ENCODE measurements around the gene KAZALD1.
"Not testable (repeated sequence)": the region's sequence is repeated elsewhere in the genome, so short reads cannot be mapped to it uniquely, and the experiment has no call there.

Gene KAZALD1

DNA sequence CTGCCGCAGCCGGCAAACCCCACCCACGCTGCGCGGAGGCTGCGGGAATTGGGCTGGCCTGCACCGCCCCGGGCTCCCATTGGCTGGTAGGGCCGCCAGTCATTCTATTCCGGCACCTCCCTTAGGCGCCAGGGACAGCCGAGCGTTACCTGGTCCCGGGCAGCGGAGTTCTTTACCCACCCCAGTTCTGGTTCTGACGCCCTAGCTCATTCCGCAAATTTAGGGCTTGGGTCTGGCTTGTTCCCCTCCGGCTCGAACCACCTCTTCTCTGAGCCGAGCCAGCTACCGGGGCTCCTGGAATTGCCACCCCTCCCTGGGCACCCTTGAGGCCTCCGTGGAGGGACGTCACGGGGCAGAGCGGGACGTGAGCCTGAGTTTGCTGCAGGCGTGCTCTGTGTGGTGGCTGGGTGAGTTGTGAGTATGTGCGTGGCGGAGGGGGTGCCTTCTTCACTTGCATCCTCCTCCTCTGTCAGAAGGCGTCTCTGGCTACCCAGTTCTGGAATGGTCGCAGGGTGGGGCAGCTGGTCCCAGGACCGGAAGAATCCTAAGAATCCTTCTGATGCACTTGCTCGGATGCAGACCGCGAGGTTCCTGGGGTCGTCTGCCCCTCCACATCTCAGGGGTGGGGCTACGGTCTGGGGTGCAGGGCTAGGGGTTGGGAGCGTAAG lies 30.5 kb upstream of the KAZALD1 start, which contains the start of the genes PDZD7 and SFXN3:
TSS of gene PDZD7 (minus strand) at position 2 of the 668 bp plus-strand sequence. CDS start 910 bp downstream, outside the sequence.
TSS of gene SFXN3 (plus strand) at position 107 of the 668 bp plus-strand sequence. CDS start 3,461 bp downstream, outside the sequence.
- peak; percentile 77 to 80 for DNase-seq

DNA sequence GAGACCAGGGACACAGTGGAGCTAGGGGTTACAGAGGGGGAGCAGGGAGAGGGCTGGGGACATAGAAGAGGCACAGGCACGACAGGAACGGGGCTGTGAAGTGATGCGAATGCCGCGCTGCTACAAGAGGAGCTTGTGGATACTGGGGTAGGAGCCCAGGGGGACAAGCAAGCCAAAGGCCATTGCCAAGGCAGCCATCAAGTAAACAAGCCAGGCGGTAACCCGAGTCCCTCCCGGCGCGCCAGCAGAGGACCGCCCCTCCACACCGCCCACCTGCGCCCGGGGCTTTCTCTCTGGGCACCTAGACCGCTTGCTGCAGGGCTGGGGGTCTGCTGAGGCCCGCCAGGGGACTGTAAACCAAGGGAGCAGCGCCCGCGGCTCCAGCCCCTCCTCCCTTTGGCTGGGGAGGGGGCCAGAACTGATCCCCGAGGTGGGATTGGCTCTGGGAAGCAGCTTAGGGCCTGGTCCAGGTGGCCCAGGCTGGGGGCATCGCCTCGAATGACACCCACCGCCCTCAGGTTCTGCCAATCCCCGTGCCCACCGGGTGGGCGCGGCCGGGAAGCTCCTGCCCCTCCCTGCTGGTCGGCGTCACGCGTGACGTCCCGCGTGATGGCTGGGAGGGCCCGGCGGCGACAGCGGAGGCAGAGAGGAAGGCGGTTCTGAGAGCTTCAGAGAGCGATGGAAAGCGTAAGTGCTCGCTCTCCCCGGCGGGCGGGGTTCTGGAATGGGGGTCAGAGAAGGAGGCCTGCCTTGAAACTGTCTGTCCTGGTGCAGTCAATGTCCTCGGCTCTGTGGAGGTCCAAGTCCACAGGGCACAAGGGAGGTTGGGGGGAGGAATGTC lies 29.8 kb upstream of the KAZALD1 start:
- peak; percentile 27 to 38 for DNase-seq

DNA sequence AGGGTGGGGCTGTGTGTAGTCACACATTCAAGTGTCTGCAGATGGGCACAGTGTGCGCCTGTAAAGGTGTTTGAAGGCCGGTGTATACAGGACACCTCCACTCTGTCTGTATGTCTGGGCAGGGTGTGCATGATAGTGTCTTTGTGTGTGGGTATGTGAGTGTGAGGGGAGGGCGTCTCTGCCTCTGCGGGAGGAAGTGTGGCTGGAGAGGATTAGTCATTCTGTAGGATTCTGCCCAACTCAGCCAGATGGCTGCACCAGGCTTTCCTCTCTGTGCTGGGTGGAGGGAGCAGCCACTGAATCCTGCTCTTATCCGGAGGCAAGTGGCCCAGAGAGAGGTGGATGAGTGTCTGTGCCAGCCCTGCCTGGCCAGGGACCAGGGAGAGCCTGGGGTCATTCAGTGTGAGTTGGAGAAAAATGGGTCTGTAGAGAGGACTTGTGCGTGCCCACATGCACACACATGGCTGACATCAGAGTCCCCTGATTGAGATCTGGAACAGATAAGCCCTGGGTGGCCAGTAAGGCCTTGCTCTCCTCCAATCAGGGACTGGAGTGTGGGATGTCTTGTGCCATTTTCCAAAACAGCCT lies 29.1 kb upstream of the KAZALD1 start:
- peak; percentile 68 to 71 for DNase-seq

DNA sequence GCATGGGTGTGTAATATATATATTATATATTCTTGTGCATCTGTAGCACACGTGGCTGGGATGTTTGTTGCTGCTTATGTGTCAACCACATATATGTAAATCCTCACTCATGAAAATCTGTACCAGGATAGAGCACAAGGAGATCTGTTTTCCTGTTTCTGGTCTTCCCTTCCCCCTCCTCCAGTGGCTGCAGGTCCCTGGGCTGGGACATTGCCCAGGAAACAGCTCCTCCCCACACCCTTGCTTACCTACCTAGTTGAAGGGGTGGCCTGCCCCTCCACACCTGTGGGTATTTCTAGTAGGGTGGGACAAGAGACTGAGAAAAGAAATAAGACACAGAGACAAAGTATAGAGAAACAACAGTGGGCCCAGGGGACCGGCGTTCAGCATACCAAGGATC lies 28.5 kb upstream of the KAZALD1 start:
- no peak for DNase-seq

DNA sequence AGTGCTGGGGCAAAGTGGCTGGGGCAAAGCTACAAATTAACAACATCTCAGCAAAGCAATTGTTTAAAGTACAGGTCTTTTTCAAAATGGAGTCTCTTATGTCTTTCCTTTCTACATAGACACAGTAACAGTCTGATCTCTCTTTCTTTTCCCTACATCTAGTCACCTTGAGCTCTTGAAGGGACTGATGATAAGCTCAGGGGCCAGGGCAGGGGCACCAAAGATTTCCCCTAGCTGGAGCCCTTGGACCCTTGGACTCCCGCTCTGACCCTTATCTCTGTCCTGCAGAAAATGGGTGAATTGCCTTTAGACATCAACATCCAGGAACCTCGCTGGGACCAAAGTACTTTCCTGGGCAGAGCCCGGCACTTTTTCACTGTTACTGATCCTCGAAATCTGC lies 27.4 kb upstream of the KAZALD1 start:
- DNase-seq: not testable (repeated sequence)

DNA sequence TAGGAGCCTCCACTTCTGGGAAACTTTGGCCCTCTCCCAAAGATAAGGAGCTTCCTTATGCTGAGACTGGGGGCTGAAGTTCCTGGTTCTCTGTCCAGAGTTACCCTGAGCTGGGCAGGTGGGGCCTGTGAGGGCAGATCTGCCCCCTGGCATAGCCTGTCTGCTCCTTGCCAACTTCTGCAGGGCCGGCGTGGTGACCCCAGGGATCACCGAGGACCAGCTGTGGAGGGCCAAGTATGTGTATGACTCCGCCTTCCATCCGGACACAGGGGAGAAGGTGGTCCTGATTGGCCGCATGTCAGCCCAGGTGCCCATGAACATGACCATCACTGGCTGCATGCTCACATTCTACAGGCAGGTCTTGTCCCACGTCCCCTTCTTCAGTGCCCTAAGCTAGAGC lies 26.5 kb upstream of the KAZALD1 start:
- DNase-seq: no peak

DNA sequence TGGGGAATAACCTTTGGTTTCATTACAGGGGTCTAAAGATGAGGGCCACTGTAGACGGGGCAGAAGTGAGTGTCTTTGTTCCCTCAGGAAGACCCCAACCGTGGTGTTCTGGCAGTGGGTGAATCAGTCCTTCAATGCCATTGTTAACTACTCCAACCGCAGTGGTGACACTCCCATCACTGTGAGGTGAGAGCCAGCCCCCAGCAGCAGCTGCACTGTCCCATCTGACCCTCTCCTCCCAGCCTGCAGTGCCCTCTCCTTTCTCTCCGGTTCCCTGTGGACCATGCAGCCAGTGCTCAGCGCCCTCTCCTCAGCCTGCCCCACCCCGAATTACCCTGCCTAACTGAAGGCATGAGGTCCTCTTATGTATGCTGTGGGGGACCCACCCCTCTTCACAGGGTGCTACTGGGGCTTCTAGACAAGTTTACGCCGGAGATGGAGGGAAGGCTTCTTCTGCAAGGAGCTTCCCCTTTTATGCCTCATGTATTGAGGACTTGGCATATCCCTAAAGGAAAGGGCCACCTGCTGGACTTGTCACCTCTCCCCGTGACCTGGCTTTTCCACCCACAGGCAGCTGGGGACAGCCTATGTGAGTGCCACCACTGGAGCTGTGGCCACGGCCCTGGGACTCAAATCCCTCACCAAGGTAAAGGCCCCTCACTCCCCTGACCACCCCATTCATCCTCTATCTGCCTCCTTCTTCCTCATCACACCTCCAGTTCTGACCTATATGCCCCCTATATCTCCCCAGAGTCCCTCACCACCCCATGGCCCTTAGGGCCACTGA lies 25.7 kb upstream of the KAZALD1 start:
- no peak for DNase-seq

DNA sequence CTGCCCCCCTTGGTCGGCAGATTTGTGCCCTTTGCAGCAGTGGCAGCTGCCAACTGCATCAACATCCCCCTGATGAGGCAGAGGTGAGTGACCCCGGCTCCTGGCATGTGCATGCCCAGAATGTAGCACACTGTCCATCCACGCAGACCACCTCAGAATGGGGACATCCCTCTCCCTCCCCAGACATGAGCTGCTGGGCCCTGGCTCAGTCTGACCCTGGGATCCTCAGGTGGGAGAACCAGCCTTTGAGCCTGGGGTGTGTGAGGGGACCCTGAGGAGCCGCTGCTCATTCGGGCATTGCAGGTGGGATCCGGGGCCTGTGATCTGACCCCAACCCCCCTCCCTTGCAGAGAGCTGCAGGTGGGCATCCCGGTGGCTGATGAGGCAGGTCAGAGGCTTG lies 25.1 kb upstream of the KAZALD1 start:
- DNase-seq: no peak

DNA sequence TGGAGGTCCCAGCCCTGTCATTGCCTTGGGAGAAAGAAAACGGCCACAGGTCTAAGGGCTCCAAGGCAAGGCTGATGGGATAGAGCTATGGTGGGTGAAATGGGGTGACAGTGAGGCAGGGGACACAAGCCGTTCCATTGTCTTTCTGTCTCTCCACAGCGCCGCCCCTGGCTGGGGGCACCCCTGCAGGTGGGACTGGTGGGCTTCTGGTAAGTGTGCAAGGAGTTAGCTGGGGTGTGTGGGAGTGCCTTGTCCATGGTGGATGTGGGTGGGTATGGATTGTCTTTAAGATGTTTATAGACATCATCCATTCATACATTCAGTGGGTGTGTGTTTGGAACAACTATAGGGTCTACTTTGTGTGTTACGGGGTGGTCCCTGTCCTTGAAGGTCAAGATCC lies 23.3 kb upstream of the KAZALD1 start:
- DNase-seq: no peak

DNA sequence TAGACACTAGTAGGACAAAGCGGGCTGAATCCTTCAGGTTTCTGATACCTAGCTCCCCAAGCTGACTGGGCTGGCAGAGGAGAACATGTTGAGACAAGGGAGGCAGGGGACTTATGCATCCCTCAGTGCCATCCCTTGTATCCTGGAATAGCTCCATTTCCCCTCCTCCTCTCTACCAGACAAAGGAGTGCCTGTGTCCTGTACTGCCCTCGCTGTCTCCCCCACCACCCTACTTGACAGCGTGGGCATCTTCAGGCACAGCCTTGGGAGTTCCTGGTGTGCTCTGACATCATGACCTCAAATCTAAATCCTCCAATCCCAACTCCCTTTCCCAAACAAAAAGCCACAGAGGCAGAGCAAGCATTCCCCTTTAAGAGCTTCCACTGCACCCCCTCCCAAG lies 21.7 kb upstream of the KAZALD1 start:
- no peak for DNase-seq

DNA sequence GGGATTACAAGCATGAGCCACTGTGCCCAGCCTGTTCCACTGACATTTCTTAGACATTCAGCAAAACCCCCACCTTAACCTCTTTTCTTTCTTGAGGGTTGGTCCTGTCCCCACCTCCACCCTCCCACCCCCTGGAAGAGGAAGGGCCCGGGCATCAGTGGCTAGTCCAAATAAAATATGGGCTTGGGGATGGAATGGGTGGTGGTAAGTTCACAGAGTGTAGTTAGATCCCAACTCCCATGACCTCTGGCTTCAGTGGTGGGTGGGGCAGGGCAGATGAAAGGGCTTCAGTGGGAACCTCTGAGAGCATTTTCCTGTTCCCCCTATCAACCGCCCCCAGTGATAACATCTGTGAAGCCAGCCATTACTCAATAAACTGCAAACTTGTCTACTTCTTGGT lies 20.9 kb upstream of the KAZALD1 start:
- no peak for DNase-seq

DNA sequence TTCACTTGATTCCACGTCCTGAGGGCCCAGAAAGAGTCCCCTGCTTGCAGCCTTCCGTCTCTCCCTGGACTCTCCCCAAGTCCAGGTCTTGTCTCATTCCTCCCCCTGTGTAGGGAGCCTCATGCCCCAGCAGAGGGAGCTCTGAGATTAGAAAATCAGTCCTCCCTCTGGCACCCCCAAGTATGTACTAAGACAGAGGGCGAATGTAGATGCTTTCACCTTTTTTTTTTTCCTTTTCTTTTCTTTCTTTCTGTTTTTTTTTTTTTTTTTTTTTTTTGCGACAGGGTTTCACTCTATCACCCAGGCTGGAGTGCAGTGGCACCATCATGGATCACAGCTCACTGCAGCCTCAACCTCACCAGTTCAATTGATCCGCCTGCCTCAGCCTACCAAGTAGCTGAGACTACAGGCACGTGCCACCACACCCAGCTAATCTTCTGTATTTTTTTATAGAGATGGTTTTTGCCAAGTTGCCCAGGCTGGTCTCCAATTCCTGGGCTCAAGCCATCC lies 20.5 kb upstream of the KAZALD1 start:
- DNase-seq: peak; percentile 61 to 70

DNA sequence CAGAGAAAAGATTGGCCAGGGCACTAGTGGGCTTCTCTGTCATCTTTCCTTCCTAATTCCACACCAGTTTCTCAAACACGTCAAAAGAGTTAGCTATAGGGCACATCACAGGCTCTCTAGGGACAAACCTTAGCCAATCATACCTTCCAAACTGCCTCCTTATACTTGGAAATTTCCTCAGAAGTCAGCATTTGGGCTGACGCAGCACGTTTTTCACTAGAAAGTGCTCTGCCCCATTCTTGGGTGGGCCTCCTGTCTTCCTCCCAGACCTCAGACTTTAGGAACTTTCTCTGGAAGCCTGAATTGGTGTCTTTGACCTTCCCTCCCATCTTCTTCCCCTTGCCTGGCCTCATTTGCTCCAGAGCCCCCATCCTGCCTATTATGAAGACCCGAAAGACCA lies 19.7 kb upstream of the KAZALD1 start:
- DNase-seq: no peak

DNA sequence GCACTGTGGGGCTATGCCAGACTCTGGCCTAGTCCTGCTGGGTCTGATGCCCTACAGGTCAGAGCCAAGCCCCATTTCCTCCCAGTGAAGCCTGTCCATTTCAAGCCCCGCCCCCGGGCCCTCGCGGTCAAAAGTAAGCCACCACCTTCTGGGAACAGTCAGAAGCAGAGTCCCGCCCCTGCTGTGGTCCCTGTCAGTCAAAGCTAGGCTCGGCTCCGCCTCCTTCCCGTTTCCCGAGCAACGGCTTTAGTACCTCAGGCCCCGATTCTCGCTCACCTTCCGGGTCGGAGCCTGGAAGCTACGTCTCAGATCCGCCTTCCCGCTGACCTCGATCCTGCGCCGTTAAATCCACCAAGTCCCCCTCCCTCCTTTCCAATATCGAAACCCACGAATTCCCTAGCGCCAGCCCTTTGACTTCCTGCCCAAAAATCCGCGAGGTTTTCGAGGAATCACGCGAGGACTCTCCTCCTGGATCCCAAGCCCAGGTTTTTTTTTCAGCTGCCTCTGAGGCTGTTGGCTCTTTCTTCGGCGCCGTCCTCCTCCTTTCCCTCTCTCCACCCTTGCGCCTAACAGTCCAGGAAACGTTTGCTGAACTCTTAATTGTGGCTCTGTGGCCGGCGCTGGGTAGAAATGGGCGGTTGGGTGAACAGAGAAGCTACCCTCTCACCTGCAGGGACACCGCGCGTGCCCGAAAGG lies 19.0 kb upstream of the KAZALD1 start:
- peak; percentile 92 to 93 for DNase-seq

DNA sequence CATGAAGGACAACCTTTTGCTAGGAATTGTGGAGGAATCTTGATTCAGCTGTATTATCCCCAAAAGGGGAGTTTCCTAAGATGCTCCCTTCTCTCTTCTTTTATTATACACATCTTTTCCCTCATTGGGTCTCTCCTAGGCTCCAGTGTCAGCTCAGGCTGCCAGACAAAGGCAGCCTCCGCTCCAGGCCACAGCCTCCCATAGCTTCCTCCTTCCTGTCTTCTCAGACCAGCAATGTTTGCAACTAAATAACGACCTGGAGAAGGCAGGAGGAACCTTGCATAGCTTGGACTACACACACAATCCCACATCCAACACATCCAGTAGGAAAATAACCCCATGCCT lies 18.5 kb upstream of the KAZALD1 start:
- peak; percentile 25 to 28 for DNase-seq

DNA sequence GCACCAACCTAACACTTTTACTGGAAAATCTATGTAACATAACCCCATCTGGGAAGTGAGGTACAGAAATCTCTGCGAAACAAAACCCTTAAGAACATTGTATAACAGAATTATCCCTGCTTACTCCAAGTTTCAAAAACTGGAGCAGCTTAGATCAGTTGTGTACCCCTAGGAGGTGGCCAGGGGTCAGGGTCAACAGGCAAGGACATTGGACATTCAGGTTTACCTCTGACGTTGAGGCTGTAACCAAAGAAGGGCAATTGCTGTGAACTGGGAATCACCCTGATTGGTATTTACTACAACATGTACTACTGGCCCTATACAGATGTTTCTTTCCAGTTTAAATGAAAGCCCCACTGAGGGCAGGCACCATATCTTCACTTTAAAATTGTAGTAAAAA lies 17.7 kb upstream of the KAZALD1 start:
- DNase-seq: no peak

DNA sequence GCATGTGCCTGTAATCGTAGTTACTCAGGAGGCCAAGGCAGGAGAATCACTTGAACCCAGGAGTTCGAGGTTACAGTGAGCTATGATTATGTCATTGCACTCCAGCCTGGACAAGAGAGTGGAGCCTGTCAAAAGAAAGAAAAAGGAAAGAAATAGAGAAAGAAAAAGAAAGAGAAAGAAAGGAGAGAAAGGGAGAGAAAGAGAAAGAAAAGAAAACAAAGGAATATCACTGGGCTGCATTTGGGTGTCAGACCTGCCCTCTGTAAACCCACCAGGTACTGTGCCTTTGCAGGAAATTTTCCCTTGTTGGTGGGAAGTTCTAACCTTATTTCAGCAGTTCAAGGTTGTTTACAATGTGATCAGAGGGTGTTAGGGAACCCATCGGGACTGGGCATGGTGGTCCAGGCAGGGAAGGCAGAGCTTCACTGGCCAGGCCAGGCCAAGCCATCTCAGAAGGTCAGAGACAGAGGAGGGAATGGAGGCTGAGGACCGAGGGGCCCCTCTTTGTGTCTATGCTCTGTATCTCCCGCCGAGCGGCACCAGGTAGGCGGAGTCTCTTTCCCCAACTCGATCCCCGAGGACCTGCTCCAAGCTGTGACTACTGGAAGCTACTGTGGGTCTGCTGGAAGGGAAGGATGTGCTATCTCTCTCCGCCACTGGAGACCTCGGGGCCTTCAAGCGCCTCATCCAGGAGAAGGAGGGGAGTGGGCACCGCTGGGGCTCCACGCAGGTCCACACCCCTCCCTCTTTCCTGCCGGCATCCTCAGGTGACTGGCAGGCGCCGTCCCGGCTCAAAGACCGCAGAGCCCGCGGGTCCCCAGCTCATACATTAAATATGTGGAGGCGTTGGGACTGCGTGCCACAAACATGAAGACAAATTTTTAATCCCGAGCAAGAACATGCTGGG lies 15.2 kb upstream of the KAZALD1 start:
- DNase-seq: no peak

DNA sequence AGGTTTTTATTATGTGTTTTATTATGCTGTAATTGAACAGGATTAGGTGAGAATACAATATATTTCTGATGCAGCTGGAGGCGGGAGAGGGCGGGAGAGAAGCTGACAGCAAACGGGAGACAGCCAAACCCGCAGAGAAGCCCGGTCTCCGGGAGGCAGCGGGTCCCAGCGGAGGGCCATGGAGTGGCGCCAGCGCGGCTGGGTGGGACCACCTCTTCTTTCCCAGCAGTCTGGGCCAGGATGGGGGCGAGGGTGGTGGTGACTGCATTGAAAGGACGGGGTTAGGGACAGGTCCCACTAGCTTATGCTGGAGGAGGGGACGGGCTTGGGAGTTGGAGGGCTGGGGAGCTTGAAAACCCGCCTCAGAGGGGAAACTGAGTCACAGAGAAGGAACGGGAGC lies 14.5 kb upstream of the KAZALD1 start:
- DNase-seq: no peak

DNA sequence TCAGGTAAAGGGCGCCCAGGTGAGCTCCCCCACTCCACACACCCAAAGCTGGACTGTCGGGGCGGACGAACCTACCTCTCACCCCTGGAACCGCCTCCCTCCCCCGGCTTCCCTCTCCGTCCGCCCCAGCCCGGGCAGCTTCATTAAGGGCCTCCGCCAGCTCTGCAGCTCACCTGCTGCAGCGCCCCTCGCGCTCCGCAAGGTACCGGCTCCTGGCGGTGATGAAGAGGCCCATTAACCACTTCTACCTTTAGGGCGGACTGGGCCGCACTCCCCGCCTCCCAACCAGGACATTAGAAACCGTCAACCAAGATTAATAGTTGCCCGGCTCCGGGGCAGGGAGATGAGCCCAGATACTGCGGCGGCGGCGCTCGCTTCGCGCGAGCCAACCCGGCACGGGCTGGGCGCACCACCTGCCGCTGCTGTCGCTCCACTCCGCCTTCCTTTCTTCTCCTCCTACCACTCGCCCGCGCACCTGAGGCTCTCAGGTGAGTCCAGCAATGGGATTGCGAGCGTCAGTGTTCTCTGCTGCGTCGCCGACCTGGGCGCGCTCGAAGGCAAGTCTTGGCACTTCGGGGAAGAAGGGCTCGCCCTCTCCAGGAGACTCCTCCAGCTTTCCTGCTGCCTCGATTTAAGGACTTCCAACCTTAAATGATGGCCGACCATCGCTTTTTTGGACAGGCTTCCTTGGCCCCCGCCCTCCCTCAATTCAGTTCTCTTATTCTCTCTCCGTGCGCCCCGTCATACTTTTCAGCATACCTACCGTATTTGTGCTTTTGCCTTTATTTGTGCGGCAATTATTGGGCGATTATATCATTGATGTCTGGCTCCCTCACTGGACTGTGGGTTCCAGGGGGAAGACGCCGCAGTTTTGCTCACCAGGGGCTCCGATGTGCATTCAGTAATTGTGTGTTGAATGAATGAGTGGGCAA lies 13.6 kb upstream of the KAZALD1 start:
- DNase-seq: no peak
